ENCODE measurements around the gene ANO2. TPM values are rescaled to one million over a fixed set of nuclear protein-coding genes. Genes with fewer than 3 reads are reported as not detected.

ANO2 gene
- total and polyA plus RNA-seq, 4 donors, result 0.03 to 0.25 (median 0.15) TPM

GRCh38 chr12:5631497-5631896, 313.6 kb downstream of the ANO2 start (continued):
- TF ChIP-seq, protein P1, sequence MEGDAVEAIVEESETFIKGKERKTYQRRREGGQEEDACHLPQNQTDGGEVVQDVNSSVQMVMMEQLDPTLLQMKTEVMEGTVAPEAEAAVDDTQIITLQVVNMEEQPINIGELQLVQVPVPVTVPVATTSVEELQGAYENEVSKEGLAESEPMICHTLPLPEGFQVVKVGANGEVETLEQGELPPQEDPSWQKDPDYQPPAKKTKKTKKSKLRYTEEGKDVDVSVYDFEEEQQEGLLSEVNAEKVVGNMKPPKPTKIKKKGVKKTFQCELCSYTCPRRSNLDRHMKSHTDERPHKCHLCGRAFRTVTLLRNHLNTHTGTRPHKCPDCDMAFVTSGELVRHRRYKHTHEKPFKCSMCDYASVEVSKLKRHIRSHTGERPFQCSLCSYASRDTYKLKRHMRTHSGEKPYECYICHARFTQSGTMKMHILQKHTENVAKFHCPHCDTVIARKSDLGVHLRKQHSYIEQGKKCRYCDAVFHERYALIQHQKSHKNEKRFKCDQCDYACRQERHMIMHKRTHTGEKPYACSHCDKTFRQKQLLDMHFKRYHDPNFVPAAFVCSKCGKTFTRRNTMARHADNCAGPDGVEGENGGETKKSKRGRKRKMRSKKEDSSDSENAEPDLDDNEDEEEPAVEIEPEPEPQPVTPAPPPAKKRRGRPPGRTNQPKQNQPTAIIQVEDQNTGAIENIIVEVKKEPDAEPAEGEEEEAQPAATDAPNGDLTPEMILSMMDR (IDR thresholded peaks at IDR 0.05; ENCODE audit: low read depth, low read length, missing input control), result no peak

GRCh38 chr12:5630726-5631125, 314.3 kb downstream of the ANO2 start:
- Histone ChIP-seq H3K27me3 (ENCODE audit: control insufficient read depth in 4 of 4, insufficient read depth in 4 of 4, low read length in 3 of 4) (peaks cover 0 to 6% (median 0%) of the 10 kb centered on the region in 4 donors), H3K4me3 (ENCODE audit: low read depth in 1 of 3, low read length in 3 of 3) (no peak overlapping the region), H3K36me3 (ENCODE audit: control insufficient read depth in 4 of 4, insufficient read depth in 3 of 4, low read depth in 1 of 4, low read length in 3 of 4) (no peaks in the 10 kb centered on the region), H3K9me3 (ENCODE audit: control insufficient read depth in 4 of 4, low read length in 3 of 4) (no peaks in the 10 kb centered on the region), H3K4me1 (ENCODE audit: control insufficient read depth in 4 of 4, insufficient read depth in 4 of 4, low read length in 3 of 4) (no peaks in the 10 kb centered on the region), H3K27ac (ENCODE audit: low read depth in 1 of 2, low read length in 2 of 2) (no peak overlapping the region), H3K9ac (ENCODE audit: low read depth in 1 of 2, low read length in 2 of 2) (no peak overlapping the region)
- TF ChIP-seq RXRA (IDR thresholded peaks at IDR 0.05), result peak in 1 of 2 donors; percentile 13
- TF ChIP-seq MAX (IDR thresholded peaks at IDR 0.05), result no peak
- DNase-seq (ENCODE audit: low spot score), result no peak
- 83% methylated on average over 4 of the region's 4 CpGs for WGBS

- Histone ChIP-seq H3K27ac (ENCODE audit: low read depth in 1 of 2, low read length in 2 of 2) (no peak overlapping the region), H3K9ac (ENCODE audit: low read depth in 1 of 2, low read length in 2 of 2) (no peak overlapping the region), H3K4me3 (ENCODE audit: low read depth in 1 of 3, low read length in 3 of 3) (no peak overlapping the region), H3K4me1 (ENCODE audit: control insufficient read depth in 4 of 4, insufficient read depth in 4 of 4, low read length in 3 of 4) (no peaks in the 10 kb centered on the region), H3K36me3 (ENCODE audit: control insufficient read depth in 4 of 4, insufficient read depth in 3 of 4, low read depth in 1 of 4, low read length in 3 of 4) (no peaks in the 10 kb centered on the region), H3K9me3 (ENCODE audit: control insufficient read depth in 4 of 4, low read length in 3 of 4) (no peaks in the 10 kb centered on the region), H3K27me3 (ENCODE audit: control insufficient read depth in 4 of 4, insufficient read depth in 4 of 4, low read length in 3 of 4) (no peaks in the 10 kb centered on the region)
- TF ChIP-seq, protein P2, sequence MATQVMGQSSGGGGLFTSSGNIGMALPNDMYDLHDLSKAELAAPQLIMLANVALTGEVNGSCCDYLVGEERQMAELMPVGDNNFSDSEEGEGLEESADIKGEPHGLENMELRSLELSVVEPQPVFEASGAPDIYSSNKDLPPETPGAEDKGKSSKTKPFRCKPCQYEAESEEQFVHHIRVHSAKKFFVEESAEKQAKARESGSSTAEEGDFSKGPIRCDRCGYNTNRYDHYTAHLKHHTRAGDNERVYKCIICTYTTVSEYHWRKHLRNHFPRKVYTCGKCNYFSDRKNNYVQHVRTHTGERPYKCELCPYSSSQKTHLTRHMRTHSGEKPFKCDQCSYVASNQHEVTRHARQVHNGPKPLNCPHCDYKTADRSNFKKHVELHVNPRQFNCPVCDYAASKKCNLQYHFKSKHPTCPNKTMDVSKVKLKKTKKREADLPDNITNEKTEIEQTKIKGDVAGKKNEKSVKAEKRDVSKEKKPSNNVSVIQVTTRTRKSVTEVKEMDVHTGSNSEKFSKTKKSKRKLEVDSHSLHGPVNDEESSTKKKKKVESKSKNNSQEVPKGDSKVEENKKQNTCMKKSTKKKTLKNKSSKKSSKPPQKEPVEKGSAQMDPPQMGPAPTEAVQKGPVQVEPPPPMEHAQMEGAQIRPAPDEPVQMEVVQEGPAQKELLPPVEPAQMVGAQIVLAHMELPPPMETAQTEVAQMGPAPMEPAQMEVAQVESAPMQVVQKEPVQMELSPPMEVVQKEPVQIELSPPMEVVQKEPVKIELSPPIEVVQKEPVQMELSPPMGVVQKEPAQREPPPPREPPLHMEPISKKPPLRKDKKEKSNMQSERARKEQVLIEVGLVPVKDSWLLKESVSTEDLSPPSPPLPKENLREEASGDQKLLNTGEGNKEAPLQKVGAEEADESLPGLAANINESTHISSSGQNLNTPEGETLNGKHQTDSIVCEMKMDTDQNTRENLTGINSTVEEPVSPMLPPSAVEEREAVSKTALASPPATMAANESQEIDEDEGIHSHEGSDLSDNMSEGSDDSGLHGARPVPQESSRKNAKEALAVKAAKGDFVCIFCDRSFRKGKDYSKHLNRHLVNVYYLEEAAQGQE (IDR thresholded peaks at IDR 0.05), result no peak
- no peak for TF ChIP-seq SP1 (IDR thresholded peaks at IDR 0.05)
- no peak for TF ChIP-seq TAF1 (conservative IDR thresholded peaks at IDR 0.05)
- DNase-seq (ENCODE audit: low spot score), result no peak
- WGBS, result 98% methylated on average over 8 of the region's 8 CpGs
Observed at GRCh38 chr12:5628501-5628900, 316.6 kb downstream of the ANO2 start.

GRCh38 chr12:5627053-5627630, 317.9 kb downstream of the ANO2 start:
- Histone ChIP-seq H3K4me1 (ENCODE audit: control insufficient read depth in 4 of 4, insufficient read depth in 4 of 4, low read length in 3 of 4) (no peaks in the 10 kb centered on the region), H3K9ac (ENCODE audit: low read depth in 1 of 2, low read length in 2 of 2) (no peak overlapping the region), H3K4me3 (ENCODE audit: low read depth in 1 of 3, low read length in 3 of 3) (no peak overlapping the region), H3K36me3 (ENCODE audit: control insufficient read depth in 4 of 4, insufficient read depth in 3 of 4, low read depth in 1 of 4, low read length in 3 of 4) (no peaks in the 10 kb centered on the region), H3K27ac (ENCODE audit: low read depth in 1 of 2, low read length in 2 of 2) (no peak overlapping the region), H3K27me3 (ENCODE audit: control insufficient read depth in 4 of 4, insufficient read depth in 4 of 4, low read length in 3 of 4) (no peaks in the 10 kb centered on the region), H3K9me3 (ENCODE audit: control insufficient read depth in 4 of 4, low read length in 3 of 4) (no peaks in the 10 kb centered on the region)
- 81% methylated on average over 8 of the region's 8 CpGs for WGBS
- DNase-seq (ENCODE audit: low spot score), result no peak
- TF ChIP-seq EGR1 (IDR thresholded peaks at IDR 0.05; ENCODE audit: low read depth in 2 of 2), result no peak
- TF ChIP-seq MAX (IDR thresholded peaks at IDR 0.05), result no peak
- TF ChIP-seq RAD21 (IDR thresholded peaks at IDR 0.05), result no peak

Measured in liver (tissue), 9 donors.